Keratinocyte (primary cell): ENCODE measurements around the gene TRH.

Source experiments
- CTCF ChIP-seq, 3 experiments: IDR thresholded peaks in 1 of 3; conservative IDR thresholded peaks in 1 of 3; optimal IDR thresholded peaks in 1 of 3; 2 replicates in 2 of 3; 3 replicates in 1 of 3; pipeline versions ENCODE3 to v1.5.1; 2011; ENCODE audit warnings: low read length in 3 of 3, mild to moderate bottlenecking in 3 of 3, moderate library complexity in 2 of 3, control low read depth in 1 of 3, inconsistent platforms in 1 of 3; ENCODE audit not compliant: insufficient read depth in 2 of 3; ENCODE audit errors: extremely low read depth in 1 of 3
- EZH2 ChIP-seq: IDR thresholded peaks from one replicate; pipeline ENCODE4 v1.6.1; 2012; ENCODE audit warnings: inconsistent platforms, mild to moderate bottlenecking, low read length, moderate library complexity

GRCh38 chr3:129972301-129972700 is 2.2 kb upstream of the TRH start:
- TF ChIP-seq EZH2 (no peak), CTCF (optimal IDR thresholded peaks at IDR 0.05 in 1 of 3, IDR thresholded peaks at IDR 0.05 in 1 of 3, conservative IDR thresholded peaks at IDR 0.05 in 1 of 3; ENCODE audit: extremely low read depth in 1 of 3, insufficient read depth in 2 of 3, low read length in 3 of 3) (no peak)
